Liver (tissue), 9 donors: ENCODE data around the gene SLC25A1. TPM values are rescaled to one million over a fixed set of nuclear protein-coding genes. Genes with fewer than 3 reads are reported as not detected.
A peak's percentile ranks its signal among the peaks of the same experiment; 100 is the strongest.

ENCODE experiments used
- DNase-seq: peaks from one replicate; pipeline ENCODE4 v3.0.0-alpha.2; 2017; ENCODE audit warnings: low spot score
- H3K27ac ChIP-seq, 2 donors: one replicate each; pipeline ENCODE4 v1.7.0; 2013; ENCODE audit warnings: inconsistent platforms in 2 of 2, low read length in 2 of 2, control low read depth in 1 of 2, low read depth in 1 of 2, mild to moderate bottlenecking in 1 of 2
- H3K27me3 ChIP-seq, 4 donors: one replicate each; pipeline versions ENCODE4 v1.6.1 to v1.7.0; 2013; ENCODE audit warnings: low read length in 3 of 4, inconsistent platforms in 1 of 4, mild to moderate bottlenecking in 1 of 4, moderate library complexity in 1 of 4; ENCODE audit not compliant: control insufficient read depth in 4 of 4, insufficient read depth in 4 of 4
- H3K36me3 ChIP-seq, 4 donors: one replicate each; pipeline versions ENCODE4 v1.6.1 to v1.7.0; 2013; ENCODE audit warnings: low read length in 3 of 4, mild to moderate bottlenecking in 3 of 4, low read depth in 1 of 4, moderate library complexity in 1 of 4; ENCODE audit not compliant: control insufficient read depth in 4 of 4, insufficient read depth in 3 of 4
- H3K4me1 ChIP-seq, 4 donors: one replicate each; pipeline versions ENCODE4 v1.6.1 to v1.7.0; 2013; ENCODE audit warnings: low read length in 3 of 4, mild to moderate bottlenecking in 3 of 4, moderate library complexity in 1 of 4; ENCODE audit not compliant: control insufficient read depth in 4 of 4, insufficient read depth in 4 of 4
- H3K4me3 ChIP-seq, 3 donors: one replicate each; pipeline versions ENCODE4 v1.6.1 to v1.7.0; 2013; ENCODE audit warnings: low read length in 3 of 3, control low read depth in 1 of 3, low read depth in 1 of 3, mild to moderate bottlenecking in 1 of 3
- H3K9ac ChIP-seq, 2 donors: one replicate each; pipeline ENCODE4 v1.7.0; 2013; ENCODE audit warnings: low read length in 2 of 2, mild to moderate bottlenecking in 2 of 2, moderate library complexity in 2 of 2, control low read depth in 1 of 2, low read depth in 1 of 2
- H3K9me3 ChIP-seq, 4 donors: one replicate each; pipeline versions ENCODE4 v1.6.1 to v1.7.0; 2013; ENCODE audit warnings: low read length in 3 of 4; ENCODE audit not compliant: control insufficient read depth in 4 of 4
- ATF3 ChIP-seq: IDR thresholded peaks from 2 replicates; pipeline ENCODE4 v1.6.1; 2016; ENCODE audit warnings: antibody characterized with exemption
- EGR1 ChIP-seq, 2 donors: IDR thresholded peaks; 2 replicates each; pipeline ENCODE4 v1.6.1; 2016 to 2018; ENCODE audit warnings: antibody characterized with exemption in 2 of 2, low read depth in 2 of 2
- FOXA1 ChIP-seq: IDR thresholded peaks from 2 replicates; pipeline ENCODE4 v1.6.1; 2016; ENCODE audit warnings: antibody characterized with exemption
- FOXA2 ChIP-seq: IDR thresholded peaks from 2 replicates; pipeline ENCODE4 v1.6.1; 2016; ENCODE audit warnings: antibody characterized with exemption
- GABPA ChIP-seq, 2 donors: IDR thresholded peaks in 1 of 2; conservative IDR thresholded peaks in 1 of 2; 2 replicates each; pipeline ENCODE4 v1.6.1; 2016; ENCODE audit warnings: antibody characterized with exemption in 2 of 2, mild to moderate bottlenecking in 1 of 2, moderate library complexity in 1 of 2
- HNF4A ChIP-seq, 2 donors: conservative IDR thresholded peaks; 2 replicates each; pipeline ENCODE4 v1.6.1; 2016; ENCODE audit warnings: antibody characterized with exemption in 2 of 2, mild to moderate bottlenecking in 2 of 2
- MAX ChIP-seq: IDR thresholded peaks from 2 replicates; pipeline ENCODE4 v1.6.1; 2016; ENCODE audit warnings: antibody characterized with exemption
- NR2F2 ChIP-seq: IDR thresholded peaks from 2 replicates; pipeline ENCODE4 v1.6.1; 2016; ENCODE audit warnings: antibody characterized with exemption
- RAD21 ChIP-seq, 2 donors: IDR thresholded peaks; 2 replicates each; pipeline ENCODE4 v1.6.1; 2016; ENCODE audit warnings: antibody characterized with exemption in 2 of 2, mild to moderate bottlenecking in 2 of 2
- RXRA ChIP-seq, 2 donors: IDR thresholded peaks; 2 replicates each; pipeline ENCODE4 v1.6.1; 2017 to 2018; ENCODE audit warnings: antibody characterized with exemption in 2 of 2, mild to moderate bottlenecking in 1 of 2
- SP1 ChIP-seq: IDR thresholded peaks from 2 replicates; pipeline ENCODE4 v1.6.1; 2018; ENCODE audit warnings: antibody characterized with exemption, mild to moderate bottlenecking
- ZBTB33 ChIP-seq: IDR thresholded peaks from 2 replicates; pipeline ENCODE4 v1.6.1; 2016; ENCODE audit warnings: antibody characterized with exemption
- WGBS: extraction: QIAGEN DNeasy Blood & Tissue Kit; methylation state at CpG from one replicate; pipeline ENCODE4 v1.1.7; 2013; 5-methylcytosine and 5-hydroxymethylcytosine counted together
- polyA plus RNA-seq, 2 donors: library from polyadenylated mRNA; stranded (reverse) in 1 of 2; unstranded in 1 of 2; fragments of 200-250 nt in 1 of 2; fragments of >200 nt in 1 of 2; fragmentation: Nextera tagmentation in 1 of 2; extraction: Ambion mirVana in 1 of 2; gene quantifications; one replicate each; pipeline versions ENCODE4 v1.2.1 to v1.2.3, GENCODE V29; 2013 to 2015
- total RNA-seq, 2 donors: library from RNA; depleted of rRNA; stranded (reverse); fragments of >200 nt; gene quantifications; one replicate each; pipeline ENCODE4 v1.2.3, GENCODE V29; 2014
- donor health status: healthy.
- donor health status: healthy.
- donor health status: healthy.
- donor health status: healthy.
- donor health status: healthy.

The SLC25A1 gene
- total and polyA plus RNA-seq, 4 donors = 59.5 to 78.3 (median 73.9) TPM

- Histone ChIP-seq H3K4me1 (peaks cover 22 to 50% (median 38%) of the 10 kb centered on the region in 4 donors), H3K9me3 (no peaks in the 10 kb centered on the region), H3K9ac (no peak overlapping the region), H3K4me3 (no peak overlapping the region), H3K27me3 (peaks cover 0 to 9% (median 3%) of the 10 kb centered on the region in 4 donors), H3K36me3 (no peaks in the 10 kb centered on the region), H3K27ac (no peak overlapping the region)
- DNase-seq = no peak
- WGBS = 45% methylated on average over 7 of the region's 7 CpGs
- TF ChIP-seq ATF3 = no peak
- no peak for TF ChIP-seq FOXA1
- TF ChIP-seq GABPA (IDR thresholded peaks at IDR 0.05 in 1 of 2, conservative IDR thresholded peaks at IDR 0.05 in 1 of 2) = no peak
Measured at GRCh38 chr22:19169947-19170318, 8.6 kb downstream of the SLC25A1 start.

- 7% methylated on average over 58 of the region's 58 CpGs for WGBS
- H3K36me3 ChIP-seq = no peaks in the 10 kb centered on the region
- H3K27ac ChIP-seq = no peak overlapping the region
- no peak for DNase-seq
- peaks cover 0 to 9% (median 3%) of the 10 kb centered on the region in 4 donors for H3K27me3 ChIP-seq
- H3K4me3 ChIP-seq = peak overlapping the region in 1 of 3 donors; percentile 24
- peaks cover 17 to 43% (median 32%) of the 10 kb centered on the region in 4 donors for H3K4me1 ChIP-seq
- no peak overlapping the region for H3K9ac ChIP-seq
- TF ChIP-seq FOXA2 (no peak), RAD21 (IDR thresholded peaks at IDR 0.05) (no peak), NR2F2 (no peak)
- H3K9me3 ChIP-seq = no peaks in the 10 kb centered on the region
Measured at GRCh38 chr22:19169002-19169946, 9.3 kb downstream of the SLC25A1 start.

- H3K27me3 ChIP-seq = peaks cover 0 to 9% (median 3%) of the 10 kb centered on the region in 4 donors
- H3K4me3 ChIP-seq = no peak overlapping the region
- DNase-seq = no peak
- H3K9me3 ChIP-seq = no peaks in the 10 kb centered on the region
- no peaks in the 10 kb centered on the region for H3K36me3 ChIP-seq
- peaks cover 17 to 34% (median 22%) of the 10 kb centered on the region in 4 donors for H3K4me1 ChIP-seq
- H3K9ac ChIP-seq = no peak overlapping the region
- WGBS = 48% methylated on average over 17 of the region's 17 CpGs
- no peak for TF ChIP-seq FOXA2
- TF ChIP-seq ZBTB33 = no peak
- TF ChIP-seq EGR1 (IDR thresholded peaks at IDR 0.05; ENCODE audit: low read depth in 2 of 2) = no peak
- no peak for TF ChIP-seq MAX
- TF ChIP-seq HNF4A (conservative IDR thresholded peaks at IDR 0.05) = no peak
- TF ChIP-seq RXRA (IDR thresholded peaks at IDR 0.05) = no peak
- TF ChIP-seq SP1 = no peak
- no peak for TF ChIP-seq ATF3
- TF ChIP-seq GABPA (IDR thresholded peaks at IDR 0.05 in 1 of 2, conservative IDR thresholded peaks at IDR 0.05 in 1 of 2) = no peak
- no peak overlapping the region for H3K27ac ChIP-seq
Measured at GRCh38 chr22:19168088-19168890, 10.2 kb downstream of the SLC25A1 start.
